HG03097 (cell line): ENCODE measurements around the gene AGBL4.

ENCODE experiments used
- ATAC-seq: cut with Tn5 transposase; IDR thresholded peaks from one replicate; pipeline ENCODE4 v1.9.1; 2021; ENCODE audit not compliant: unreplicated experiment, low FRiP score

AGBL4 gene

GRCh38 chr1:49199564-49199963, 824.2 kb downstream of the AGBL4 start:
- ATAC-seq = no peak

DNA sequence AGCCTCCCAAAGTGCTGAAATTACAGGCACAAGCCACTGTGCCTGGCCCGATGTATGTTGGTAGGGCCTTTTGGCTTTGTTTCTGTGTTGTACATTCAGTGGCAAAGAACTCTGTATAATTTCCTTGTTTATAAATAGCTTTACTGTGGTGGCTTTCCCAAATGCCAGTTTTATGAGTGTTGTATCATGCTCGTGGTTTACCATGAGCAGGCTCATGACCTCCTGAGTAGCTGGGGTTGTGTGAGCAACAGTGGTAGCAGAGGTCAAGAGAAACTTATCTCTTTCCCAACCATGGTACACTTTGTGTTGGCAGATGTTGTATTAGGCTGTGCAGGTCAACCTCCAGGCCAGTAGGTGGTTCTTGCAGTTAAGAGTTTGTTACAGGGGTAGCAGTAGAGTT, 826.7 kb downstream of the AGBL4 start:
- no peak for ATAC-seq

GRCh38 chr1:49190138-49190537, 833.6 kb downstream of the AGBL4 start:
- ATAC-seq = no peak

DNA sequence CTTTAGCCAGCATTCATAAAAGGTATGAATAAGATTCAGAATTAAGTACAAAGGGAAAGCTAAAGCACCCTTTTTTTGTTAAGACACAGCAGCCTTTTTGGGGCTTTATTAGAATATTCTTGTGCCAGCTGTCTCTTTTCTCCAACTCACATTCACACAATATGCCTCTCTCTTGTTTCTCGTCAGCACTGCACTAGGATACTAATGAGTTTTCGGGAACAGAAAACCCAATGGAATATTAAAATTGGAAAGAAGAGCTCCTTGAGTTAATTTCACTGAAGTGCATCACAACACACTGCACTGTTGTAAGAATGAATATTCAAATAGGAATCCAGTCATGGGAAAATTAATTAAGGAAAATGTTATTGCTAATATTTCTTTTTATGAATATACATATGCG, 836.7 kb downstream of the AGBL4 start:
- no peak for ATAC-seq

DNA sequence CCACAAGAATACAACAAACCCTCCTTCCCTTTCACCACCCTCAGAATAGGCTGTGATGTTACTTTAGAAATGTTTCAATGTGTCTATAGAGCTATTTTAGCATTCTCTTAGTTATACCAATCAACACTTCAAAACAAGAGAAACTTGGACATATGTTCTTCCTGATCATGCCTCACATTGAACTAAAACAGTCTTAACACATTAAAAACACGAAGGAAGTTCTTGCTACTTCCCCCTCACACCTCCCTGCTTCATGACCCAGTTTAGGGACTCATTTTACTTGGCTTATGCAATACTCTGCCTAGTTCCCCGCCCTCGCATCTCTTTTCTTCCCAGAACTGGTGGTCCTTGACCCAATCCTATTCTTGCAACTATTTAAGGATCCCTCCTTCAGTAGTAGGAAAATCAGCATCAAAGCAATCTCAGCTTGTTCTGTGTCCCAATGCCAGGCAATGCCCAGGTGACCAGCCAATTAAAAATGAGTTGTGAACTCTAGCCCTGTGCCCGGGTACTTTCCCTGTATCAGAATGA, 838.2 kb downstream of the AGBL4 start:
- ATAC-seq = no peak

GRCh38 chr1:49183489-49183888, 840.3 kb downstream of the AGBL4 start:
- ATAC-seq = no peak

- no peak for ATAC-seq
Measured at GRCh38 chr1:49181033-49181432, 842.7 kb downstream of the AGBL4 start.

DNA sequence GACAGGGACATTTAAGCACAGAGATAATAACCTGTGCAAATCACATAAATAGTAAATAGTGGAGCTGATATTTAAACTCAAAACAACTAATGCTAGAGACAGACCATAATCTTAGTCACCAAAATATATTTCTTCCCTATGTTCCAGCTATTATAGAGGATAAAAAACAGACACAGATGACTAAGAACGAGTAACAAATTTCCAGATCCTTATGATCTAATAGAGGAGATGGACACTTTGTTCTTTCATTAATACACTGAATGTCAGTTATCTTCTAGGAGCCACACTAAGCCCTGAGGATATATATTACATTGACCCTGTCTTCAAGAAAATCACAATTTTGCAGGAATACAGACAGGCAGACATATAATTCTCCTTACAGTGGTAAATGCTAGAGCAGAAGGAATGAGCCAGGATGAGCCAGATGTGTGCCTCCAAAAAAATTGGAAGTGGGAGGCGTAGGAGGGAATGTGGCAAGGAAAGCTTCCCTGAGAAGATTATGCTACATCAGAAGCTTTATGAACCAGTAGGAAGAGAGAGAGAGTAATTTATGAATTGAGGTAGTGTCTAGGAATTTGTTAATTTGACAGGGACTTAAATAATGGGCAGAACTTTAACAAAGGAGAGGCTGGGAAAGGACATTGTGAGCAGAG, 851.7 kb downstream of the AGBL4 start:
- no peak for ATAC-seq

DNA sequence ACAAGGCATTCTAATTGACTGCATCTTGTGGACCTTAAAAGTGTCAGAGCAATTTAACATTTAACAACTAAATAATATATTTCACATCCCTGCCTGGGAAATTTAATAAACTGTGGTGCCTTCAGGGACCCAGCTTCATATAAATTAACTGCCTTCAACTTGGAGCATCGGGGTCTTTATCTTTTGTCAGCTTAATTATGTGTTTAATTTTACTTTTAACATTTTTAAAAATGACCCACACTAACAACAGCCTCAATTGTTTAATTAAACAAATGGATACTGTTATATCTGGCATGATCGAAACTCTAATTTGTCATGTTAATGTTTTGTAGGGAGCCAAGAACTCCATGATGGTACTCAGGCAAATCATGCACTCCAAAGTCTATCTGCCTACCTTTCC, 857.7 kb downstream of the AGBL4 start:
- no peak for ATAC-seq

DNA sequence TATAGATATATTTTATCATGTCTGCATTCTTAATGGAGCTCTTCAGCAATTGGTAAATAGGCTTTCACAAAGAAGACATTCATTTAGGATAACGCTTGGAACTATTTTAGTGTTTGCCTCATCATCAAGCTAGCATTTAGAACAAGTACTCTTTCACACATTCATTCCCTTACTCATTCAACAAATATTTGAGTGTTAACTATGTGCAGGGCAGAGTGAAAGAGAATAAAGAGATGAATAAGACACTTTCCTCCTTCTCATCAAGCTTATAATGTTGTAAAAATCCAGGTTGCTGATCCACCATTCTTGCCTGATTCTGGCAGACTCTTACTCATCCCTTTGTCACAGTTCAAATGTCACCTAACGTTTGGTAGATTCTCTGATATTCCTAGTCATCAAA, 860.7 kb downstream of the AGBL4 start:
- no peak for ATAC-seq

- ATAC-seq = no peak
Measured at GRCh38 chr1:49160677-49161076, 863.1 kb downstream of the AGBL4 start.

DNA sequence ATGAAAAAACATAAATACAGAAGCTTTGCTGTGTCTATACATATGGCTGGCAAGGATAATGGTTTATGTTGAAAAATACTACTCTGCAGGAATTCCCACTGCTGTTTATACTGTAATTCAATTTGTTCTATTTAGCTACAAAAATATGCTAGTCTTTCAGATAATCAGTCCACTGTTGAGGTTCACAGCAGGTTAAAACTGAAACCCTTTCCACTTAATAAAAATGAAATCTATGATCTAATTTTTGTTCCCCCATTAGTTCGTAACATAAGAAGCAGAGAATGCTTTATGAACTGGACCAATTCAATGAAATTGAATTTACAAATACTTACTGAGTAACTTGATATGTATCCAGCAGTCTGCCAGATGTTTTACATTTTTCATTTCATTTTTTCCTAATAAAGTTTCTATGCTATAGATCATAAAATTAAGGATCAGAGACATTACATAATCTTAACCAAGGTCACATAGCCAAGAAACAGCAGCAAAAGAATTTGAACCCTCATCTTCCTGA, 887.0 kb downstream of the AGBL4 start:
- no peak for ATAC-seq

GRCh38 chr1:49125746-49126145, 898.0 kb downstream of the AGBL4 start:
- ATAC-seq = no peak

GRCh38 chr1:49111931-49112330, 911.8 kb downstream of the AGBL4 start:
- no peak for ATAC-seq

- ATAC-seq = no peak
Measured at GRCh38 chr1:49106445-49106844, 917.3 kb downstream of the AGBL4 start.

GRCh38 chr1:49104575-49104974, 919.2 kb downstream of the AGBL4 start:
- no peak for ATAC-seq

GRCh38 chr1:49102752-49103151, 921.0 kb downstream of the AGBL4 start:
- peak; percentile 90 for ATAC-seq

GRCh38 chr1:49098866-49099265, 924.9 kb downstream of the AGBL4 start:
- no peak for ATAC-seq

GRCh38 chr1:49086327-49086726, 937.4 kb downstream of the AGBL4 start:
- ATAC-seq = no peak

DNA sequence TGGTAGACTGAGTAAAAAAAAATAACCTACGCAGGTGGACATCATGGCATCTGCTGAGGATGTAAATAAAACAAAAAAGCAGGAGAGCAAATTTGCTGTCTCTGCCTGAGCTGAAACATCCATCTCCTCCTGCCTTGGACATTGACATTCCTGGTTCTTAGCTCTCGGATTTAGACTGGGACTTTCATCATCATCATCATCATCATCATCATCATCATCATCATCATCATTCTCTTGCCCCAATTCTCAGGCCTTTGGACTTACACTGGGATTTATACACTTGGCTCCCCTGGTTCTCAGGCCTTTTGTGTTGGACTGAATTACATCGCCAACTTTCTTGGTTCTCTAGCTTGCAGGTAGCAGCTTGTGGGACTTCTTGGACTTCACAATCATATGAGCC, 938.7 kb downstream of the AGBL4 start:
- no peak for ATAC-seq

DNA sequence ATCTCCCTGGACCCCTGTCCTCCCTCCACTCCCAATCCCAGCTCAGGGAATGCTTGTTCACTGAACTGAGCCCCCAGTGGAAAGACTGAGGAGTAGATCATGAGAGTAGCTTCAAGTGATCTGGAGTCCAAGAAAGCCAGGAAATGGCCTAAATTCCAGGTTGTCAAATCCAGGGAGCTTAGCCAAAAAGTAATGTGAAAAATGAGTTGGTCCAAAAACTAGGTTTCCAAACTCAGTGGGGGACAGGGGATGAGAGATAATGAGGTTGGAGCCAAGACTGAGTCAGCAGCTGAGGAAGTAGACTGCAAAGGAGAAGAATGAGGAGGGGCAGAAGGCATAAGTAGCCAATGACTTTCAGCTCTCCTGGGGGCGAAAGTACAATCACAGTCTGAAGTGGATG, 963.0 kb downstream of the AGBL4 start:
- ATAC-seq = no peak

- no peak for ATAC-seq
Measured at GRCh38 chr1:49059087-49059486, 964.7 kb downstream of the AGBL4 start.

DNA sequence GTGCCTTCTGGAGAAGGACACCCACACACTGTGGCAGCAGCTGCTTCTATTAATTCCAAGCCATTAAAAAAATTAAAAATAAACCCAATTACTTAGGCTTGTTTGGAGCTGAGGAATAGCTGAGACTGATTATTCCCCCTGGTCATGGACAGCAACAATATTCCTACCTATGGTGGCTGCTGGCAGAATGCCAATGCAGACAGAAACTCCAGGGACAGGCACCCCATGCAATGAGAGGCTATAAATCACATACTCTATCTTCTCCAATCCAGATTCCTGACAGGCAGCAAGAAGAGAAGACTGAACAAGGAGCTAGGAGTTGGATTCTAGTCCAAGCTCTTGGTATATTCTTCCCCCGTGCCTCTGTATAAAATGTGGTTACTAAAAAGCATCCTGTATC, 971.7 kb downstream of the AGBL4 start:
- ATAC-seq = no peak
